Erythroblast (primary cell): ENCODE data around the gene CSTPP1.
A peak's percentile ranks its signal among the peaks of the same experiment; 100 is the strongest.

Experiments used
- DNase-seq, 2 experiments: peaks; one replicate each; lab custom pipeline; 2025; lab: John Stamatoyannopoulos, UW
- GATA1 ChIP-seq: IDR thresholded peaks from 2 replicates; pipeline ENCODE4 v1.6.1; 2011; ENCODE audit warnings: low read depth, mild to moderate bottlenecking, control low read depth, low read length, moderate library complexity
- POLR2A ChIP-seq: IDR thresholded peaks from 2 replicates; pipeline ENCODE4 v1.6.1; 2011; ENCODE audit warnings: mild to moderate bottlenecking, low read length

The CSTPP1 gene, protein sequence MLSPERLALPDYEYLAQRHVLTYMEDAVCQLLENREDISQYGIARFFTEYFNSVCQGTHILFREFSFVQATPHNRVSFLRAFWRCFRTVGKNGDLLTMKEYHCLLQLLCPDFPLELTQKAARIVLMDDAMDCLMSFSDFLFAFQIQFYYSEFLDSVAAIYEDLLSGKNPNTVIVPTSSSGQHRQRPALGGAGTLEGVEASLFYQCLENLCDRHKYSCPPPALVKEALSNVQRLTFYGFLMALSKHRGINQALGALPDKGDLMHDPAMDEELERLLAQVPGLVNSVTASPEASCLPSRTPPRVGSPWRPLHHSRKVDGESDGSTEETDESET

DNA sequence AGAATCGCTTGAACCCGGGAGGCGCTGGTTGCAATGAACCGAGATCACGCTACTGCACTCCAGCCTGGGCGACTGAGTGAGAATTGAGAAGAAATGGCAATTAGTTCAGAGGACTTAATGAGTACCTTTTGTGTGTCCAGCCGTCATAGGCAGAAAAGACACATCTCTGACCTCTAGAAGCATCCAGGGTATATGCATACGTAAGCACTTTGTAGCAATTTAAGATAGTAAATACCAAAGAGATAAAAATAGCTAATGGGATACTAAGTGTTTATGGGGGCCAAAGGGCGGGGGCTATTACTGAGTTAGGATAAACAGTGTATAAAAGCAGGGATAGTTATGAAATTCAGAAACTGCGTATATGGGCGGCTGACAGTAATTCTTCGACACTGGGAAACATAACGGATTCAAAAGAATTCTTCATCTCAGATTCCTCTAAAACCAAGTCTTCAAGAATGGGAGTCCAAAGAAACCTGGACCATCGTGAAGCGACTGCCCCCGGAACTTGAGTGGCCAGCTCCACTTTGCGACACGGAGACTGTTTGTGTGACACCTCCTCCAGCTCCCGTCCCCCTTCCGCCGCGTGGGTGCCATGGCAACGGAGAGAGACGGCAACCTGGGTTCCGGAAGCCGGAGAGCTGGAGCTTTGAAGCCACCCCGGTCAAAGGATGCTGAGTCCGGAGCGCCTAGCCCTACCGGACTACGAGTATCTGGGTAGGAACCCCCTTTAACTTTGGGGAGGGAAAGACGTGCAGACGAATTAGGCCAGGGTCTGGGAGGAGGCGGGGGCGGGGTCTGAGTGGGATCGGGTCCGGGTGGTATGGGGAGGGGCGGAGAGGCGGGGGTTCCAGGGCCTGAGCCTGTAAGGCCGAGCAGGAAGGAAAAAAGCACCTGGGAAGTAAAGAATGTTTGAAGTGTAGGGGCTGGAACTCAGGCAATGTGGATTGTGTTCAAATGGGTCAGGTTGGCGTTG is at the start of gene CSTPP1:
TSS of gene CSTPP1 (plus strand) at position 624 of the 973 bp plus-strand sequence. CDS start at position 669, 45 bp downstream.
- peak; percentile 96 to 97 for DNase-seq
- TF ChIP-seq GATA1 (no peak), POLR2A (no peak)

DNA sequence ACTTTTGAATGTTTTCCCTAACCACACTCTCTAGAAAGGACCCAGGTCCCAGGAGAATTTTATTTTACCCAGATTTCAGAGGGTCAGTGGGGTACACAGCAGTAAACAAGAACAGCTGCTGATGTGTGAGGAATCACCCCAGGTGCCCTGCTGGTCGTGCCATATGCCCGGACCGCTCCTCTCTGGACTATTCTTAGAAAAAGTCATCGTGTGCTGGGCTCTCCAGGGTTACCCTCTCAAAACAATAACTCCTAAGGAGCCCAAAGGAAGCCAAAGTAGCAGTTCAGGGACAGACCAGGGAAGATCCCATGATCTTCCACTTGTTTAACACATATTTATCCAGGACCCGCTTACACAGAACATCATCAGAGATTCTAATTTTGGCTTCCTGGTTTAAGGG is 47.9 kb upstream of the CSTPP1 start:
- no peak for TF ChIP-seq POLR2A
- no peak for TF ChIP-seq GATA1
- DNase-seq, result no peak

DNA sequence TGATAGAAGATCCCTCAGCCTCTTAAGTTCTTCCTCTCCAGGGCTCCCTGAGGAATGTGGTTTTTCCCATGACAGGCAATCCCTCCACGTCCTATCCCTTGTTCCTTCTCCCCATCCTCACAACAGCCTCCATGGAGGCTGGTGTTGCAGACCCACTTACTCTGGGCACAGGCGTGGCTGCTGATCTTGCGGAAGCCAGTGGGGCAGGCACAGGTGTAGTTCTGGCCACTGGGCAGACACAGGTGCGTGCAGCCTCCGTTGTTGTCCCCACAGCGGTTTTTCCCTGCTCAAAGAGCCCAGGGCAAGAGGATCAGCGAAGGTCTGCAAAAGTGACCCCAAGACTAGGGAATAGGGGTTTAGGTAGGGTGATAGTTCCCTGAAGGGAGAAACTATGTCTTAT is 47.3 kb upstream of the CSTPP1 start:
- DNase-seq, result no peak
- no peak for TF ChIP-seq POLR2A
- no peak for TF ChIP-seq GATA1

DNA sequence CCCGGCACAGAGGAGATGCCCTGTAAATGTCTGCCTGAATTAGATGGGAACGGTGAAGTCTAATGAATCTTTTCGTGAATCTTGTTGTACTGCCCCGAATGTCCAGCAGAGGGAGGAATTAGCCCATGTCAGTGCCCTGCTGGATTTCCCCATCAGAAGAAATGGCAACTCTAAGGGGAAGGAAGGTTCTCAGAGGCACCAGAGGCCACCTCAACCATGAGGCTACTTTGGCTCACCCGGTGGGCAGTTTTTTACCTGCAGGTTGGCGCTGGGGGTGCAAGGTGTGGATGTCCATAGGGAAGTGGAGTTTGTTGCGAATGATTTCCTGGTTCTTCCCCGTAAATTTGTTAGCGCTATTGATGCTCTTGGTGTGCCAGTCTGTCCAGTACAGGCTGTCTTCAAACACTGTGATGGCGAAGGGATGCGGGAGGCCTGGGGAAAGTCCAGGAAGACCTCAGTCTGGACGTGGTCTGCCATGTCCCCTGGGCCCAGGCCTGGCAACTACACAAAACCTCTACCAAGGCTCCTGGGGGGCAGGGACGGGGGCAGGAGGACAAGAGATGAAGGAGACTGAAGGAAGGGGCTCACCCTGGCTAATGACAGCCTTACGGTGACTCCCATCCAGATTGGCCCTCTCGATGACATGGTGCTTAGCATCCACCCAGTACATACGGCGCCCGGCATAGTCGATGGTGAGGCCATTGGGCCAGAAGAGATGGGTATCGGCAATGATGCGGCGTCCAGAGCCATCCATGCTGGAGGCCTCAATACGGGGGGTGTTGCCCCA is 46.7 kb upstream of the CSTPP1 start:
- DNase-seq, result peak; percentile 72 to 89
- TF ChIP-seq POLR2A, result no peak
- TF ChIP-seq GATA1, result no peak

DNA sequence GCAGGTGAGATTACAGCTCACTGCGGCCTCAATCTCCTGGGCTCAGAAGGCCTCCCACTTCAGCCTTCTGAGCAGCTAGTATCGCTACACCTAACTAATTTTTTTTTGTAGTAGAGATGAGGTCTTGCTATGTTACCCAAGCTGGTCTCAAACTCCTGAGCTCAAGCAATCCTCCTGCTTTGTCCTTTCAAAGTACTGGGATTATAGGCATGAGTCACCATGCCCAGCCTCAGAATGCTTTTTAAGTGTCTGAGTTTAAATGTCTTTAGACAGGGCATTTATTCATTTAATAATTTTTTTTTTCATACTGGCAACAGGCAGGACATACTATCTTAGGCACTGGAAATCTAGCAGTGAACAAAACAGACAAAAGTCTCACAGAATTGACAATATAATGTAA is 45.9 kb upstream of the CSTPP1 start:
- TF ChIP-seq GATA1 (no peak), POLR2A (no peak)

DNA sequence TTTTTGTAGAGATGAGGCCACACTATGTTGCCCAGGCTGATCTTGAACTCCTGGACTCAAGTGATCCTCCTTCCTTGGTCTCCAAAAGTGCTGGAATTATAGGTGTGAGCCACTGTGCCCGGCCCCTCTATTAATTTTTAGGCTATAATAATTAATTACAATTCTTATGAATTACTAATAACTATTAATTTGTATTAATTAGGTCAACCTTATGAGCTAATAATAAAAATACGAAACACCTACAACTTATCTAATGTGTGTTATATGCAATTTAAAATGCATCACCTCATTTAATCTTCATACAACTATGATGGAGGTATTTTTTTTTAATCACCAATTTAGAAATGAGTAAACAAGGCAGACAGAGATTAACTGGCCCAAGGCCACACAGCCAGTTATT is 44.5 kb upstream of the CSTPP1 start:
- TF ChIP-seq POLR2A, result no peak
- TF ChIP-seq GATA1, result no peak
- DNase-seq, result no peak

More for the DNA sequence above, 45.9 kb upstream of the CSTPP1 start:
- no peak for DNase-seq

DNA sequence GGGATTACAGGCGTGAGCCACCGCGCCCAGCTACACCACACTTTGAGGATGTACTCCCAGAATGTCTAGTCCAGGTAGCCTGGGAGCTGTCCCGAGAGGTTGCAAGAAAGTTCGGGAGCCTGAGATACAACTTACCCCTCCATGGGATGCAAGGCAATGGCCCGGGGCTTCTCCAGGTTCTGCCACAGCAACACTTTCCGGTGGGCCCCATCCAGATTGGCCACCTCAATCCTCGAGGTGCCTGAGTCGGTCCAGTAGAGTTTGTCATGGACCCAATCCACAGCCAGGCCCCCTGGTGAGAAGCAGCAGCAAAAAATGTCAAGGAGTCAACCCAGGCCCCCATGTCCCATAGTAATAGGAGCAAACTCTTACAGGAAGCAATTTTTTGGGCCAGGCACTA is 43.7 kb upstream of the CSTPP1 start:
- TF ChIP-seq POLR2A (no peak), GATA1 (no peak)
- DNase-seq, result no peak

DNA sequence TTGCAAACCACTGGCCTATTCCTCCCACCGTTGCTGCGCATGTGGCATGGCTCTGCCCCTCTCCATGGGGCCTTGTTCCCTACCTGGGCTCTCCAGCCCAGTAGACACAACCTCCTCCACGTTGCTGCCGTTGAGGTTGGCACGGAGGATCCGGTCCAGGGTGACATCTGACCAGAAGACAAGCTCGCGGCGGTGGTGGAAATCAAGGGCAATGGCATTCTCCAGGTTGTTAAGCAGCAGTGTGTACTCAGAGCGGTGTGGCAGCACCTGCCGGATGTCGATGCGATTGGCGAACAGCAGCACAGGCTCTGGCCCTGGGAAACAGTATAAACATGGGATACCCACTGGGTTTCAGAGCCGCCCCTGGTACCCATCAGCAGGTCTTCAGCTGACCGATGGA is 42.1 kb upstream of the CSTPP1 start:
- DNase-seq, result no peak
- TF ChIP-seq GATA1, result no peak
- TF ChIP-seq POLR2A, result no peak

DNA sequence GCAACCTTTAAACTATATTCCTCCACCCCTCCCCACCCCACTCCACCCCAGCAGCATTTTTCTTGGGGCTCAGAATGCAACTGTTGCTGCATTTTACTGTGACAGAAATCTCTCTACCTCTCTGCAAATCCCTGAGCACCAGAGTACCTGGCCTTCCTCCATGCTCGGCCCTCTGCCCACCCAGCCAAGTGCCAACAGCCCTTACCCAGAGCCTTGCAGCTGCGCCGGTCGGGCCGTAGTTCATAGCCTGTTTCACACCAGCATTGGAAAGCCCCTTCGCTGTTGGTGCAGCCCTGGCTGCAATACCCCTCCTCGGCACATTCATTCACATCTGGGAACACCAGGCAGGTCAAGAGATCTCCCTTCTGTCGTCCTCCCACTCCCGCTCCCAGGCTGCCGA is 41.6 kb upstream of the CSTPP1 start:
- no peak for DNase-seq
- TF ChIP-seq GATA1 (no peak), POLR2A (no peak)

DNA sequence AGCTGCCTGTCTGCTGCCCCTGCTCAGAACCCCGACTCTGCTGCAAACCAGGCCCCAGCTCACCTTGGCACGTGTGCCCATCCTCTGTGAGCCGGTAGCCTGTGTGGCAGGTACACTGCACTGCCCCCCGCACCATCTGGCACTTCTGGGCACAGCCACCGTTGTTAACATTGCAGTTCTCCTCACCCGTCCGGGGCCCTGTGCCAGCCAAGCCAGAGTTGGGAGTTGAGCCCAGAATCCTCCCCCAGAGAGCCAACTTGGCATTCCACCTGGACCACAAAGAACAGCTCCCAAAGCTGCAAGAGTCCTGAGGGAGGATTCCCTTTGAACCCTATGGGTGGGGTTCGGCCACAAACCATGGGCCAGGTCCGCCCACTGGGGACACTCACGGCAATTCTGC is 40.7 kb upstream of the CSTPP1 start:
- DNase-seq, result no peak
- TF ChIP-seq POLR2A, result no peak
- TF ChIP-seq GATA1, result no peak

DNA sequence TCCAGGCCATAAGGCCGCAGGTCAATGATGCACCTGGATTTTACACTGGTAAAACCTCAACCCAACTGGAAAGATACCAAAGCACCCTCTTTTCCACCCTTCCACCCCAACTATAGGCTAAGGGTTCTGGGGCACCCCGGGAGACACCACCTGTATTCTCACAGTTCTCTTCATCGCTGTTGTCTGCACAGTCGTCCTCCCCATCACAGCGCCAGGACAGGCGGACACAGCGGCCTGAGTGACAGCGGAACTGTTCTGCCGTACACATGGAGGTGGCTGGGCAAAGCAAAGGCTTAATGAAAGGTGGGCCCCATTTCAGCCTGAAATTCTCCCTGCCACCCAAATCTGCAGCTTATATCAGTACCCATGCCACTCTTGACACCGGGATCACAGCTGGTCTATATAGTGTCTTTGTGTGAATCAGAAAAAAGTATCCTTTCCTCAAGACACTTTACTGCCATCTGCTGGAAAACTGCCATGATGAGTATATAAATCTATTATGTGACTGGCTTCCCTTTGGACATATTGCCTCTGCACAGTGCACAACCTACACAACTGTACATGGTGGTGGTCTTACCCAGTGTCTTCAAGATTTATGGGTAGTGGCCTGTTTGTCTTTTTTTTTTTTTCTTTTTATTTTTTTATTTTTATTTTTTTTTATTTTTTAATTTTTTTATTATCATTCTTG is 39.7 kb upstream of the CSTPP1 start:
- TF ChIP-seq GATA1, result no peak
- no peak for TF ChIP-seq POLR2A
- peak; percentile 67 to 68 for DNase-seq

DNA sequence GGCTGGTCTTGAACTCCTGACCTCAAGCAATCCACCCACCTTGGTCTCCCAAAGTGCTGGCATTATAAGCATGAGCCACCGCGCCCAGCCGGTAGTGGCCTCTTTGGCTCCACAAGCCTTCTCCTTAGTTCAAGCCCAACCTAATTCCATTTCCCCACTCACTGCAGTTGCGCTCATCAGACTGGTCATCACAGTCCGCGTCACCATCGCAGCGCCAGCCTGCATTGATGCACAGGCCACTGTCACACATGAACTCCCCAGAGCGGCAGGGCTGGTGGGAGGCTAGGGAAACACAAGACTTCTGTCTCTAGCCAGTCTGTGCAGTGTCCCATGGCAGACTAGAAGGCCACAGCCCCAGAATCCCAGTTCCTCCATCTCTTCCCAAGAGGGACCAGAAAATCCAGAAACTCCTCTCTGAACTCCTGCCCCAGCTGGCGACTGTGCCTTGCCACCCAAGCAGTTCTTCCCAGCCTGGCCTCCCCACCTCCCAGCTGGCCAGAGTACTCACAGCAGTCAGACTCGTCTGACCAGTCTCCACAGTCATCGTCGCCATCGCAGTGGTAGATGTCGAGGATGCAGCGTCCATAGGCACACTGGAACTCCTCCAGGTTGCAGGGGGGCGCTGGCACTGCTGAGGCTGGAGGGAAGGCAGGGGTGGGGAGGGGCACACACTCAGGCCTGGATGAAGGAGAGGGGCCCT is 38.0 kb upstream of the CSTPP1 start:
- TF ChIP-seq POLR2A (no peak), GATA1 (no peak)

More for the DNA sequence above, 38.0 kb upstream of the CSTPP1 start:
- DNase-seq, result no peak
